Fibroblast of lung (primary cell): ENCODE results near the gene MAPK8IP3.
A peak's percentile ranks its signal among the peaks of the same experiment; 100 is the strongest.

ENCODE experiments used
- EZH2 ChIP-seq: IDR thresholded peaks from 2 replicates; pipeline ENCODE4 v1.5.1; 2012; ENCODE audit warnings: low read length, control low read depth, mild to moderate bottlenecking; ENCODE audit errors: missing control alignments
- TF ChIP-seq, protein P1 (sequence below), 2 donors: IDR thresholded peaks in 1 of 2; conservative IDR thresholded peaks in 1 of 2; 1 replicate in 1 of 2; 2 replicates in 1 of 2; pipeline ENCODE4 v1.5.1; 2011 to 2012; ENCODE audit warnings: low read length in 2 of 2, control low read depth in 1 of 2, inconsistent platforms in 1 of 2, low read depth in 1 of 2, mild to moderate bottlenecking in 1 of 2

DNA sequence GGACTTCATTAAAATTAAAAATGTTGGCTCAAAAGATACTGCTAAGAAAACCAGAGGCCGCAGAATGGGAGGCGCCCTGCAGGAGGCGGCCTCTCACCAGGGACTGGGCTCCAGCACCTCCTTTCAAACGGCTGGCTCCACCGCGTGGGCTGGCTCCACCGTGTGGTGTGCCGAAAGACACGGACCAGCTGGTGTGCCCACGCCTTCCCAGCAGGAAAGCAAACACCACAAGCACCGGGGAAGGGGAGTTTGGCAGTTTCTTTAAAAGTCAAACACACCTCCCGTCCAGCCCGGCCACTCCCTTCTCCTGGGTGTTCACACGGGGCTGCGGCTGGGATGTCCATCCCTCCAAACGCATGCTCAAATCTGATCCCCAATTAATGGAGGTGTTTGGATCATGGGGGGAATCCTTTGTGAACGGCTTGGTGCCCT is 106.8 kb downstream of the MAPK8IP3 start:
- TF ChIP-seq, protein P1, sequence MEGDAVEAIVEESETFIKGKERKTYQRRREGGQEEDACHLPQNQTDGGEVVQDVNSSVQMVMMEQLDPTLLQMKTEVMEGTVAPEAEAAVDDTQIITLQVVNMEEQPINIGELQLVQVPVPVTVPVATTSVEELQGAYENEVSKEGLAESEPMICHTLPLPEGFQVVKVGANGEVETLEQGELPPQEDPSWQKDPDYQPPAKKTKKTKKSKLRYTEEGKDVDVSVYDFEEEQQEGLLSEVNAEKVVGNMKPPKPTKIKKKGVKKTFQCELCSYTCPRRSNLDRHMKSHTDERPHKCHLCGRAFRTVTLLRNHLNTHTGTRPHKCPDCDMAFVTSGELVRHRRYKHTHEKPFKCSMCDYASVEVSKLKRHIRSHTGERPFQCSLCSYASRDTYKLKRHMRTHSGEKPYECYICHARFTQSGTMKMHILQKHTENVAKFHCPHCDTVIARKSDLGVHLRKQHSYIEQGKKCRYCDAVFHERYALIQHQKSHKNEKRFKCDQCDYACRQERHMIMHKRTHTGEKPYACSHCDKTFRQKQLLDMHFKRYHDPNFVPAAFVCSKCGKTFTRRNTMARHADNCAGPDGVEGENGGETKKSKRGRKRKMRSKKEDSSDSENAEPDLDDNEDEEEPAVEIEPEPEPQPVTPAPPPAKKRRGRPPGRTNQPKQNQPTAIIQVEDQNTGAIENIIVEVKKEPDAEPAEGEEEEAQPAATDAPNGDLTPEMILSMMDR (conservative IDR thresholded peaks at IDR 0.05 in 1 of 2, IDR thresholded peaks at IDR 0.05 in 1 of 2; ENCODE audit: low read depth in 1 of 2, low read length in 2 of 2), result peak; percentile 63 to 75
- TF ChIP-seq EZH2, result no peak
